SK-N-SH treated with all-trans-retinoic acid at 6 μM for 48 hours (cell line): ENCODE measurements around the gene FPR1.

ENCODE experiments used
- ATAC-seq: fragments of 200-7000 bp; cut with Tn5 transposase; 3 replicates; pipeline ENCODE4 v1.9.1; 2020; ENCODE audit warnings: mild to moderate bottlenecking, moderate library complexity
- ARNTL ChIP-seq: fragments of 450-650 bp; formaldehyde crosslinking; IDR thresholded peaks from 2 replicates; pipeline ENCODE4 v1.5.0; 2020; ENCODE audit warnings: low read depth, mild to moderate bottlenecking, moderate library complexity, borderline replicate concordance
- CSDC2 ChIP-seq: fragments of 250-450 bp; sonication (Bioruptor Pico); IDR thresholded peaks from 2 replicates; pipeline ENCODE4 v1.5.0; 2020; ENCODE audit warnings: mild to moderate bottlenecking, moderate library complexity
- CSRNP3 ChIP-seq: fragments of 250-450 bp; sonication (Bioruptor Pico); IDR thresholded peaks from 2 replicates; pipeline ENCODE4 v1.5.1; 2021; ENCODE audit warnings: mild to moderate bottlenecking, moderate library complexity
- ESRRG ChIP-seq: fragments of 250-450 bp; sonication (Bioruptor Pico); IDR thresholded peaks from 2 replicates; pipeline ENCODE4 v1.6.1; 2021; ENCODE audit warnings: mild to moderate bottlenecking
- GLIS3 ChIP-seq: fragments of 250-450 bp; sonication (Bioruptor Pico); IDR thresholded peaks from 2 replicates; pipeline ENCODE4 v1.5.0; 2020; ENCODE audit warnings: mild to moderate bottlenecking, moderate library complexity
- ISL1 ChIP-seq: fragments of 250-450 bp; sonication (Bioruptor Pico); IDR thresholded peaks from 2 replicates; pipeline ENCODE4 v2.1.2; 2022; ENCODE audit warnings: mild to moderate bottlenecking, moderate library complexity
- OSR1 ChIP-seq: fragments of 250-450 bp; sonication (Bioruptor Pico); IDR thresholded peaks from 2 replicates; pipeline ENCODE4 v1.8.0; 2022; ENCODE audit warnings: moderate library complexity, mild to moderate bottlenecking, inconsistent platforms
- PPARA ChIP-seq: fragments of 250-450 bp; sonication (Bioruptor Pico); IDR thresholded peaks from 2 replicates; pipeline ENCODE4 v1.5.0; 2020; ENCODE audit warnings: mild to moderate bottlenecking, borderline replicate concordance
- RARB ChIP-seq: fragments of 250-450 bp; sonication (Bioruptor Pico); IDR thresholded peaks from 2 replicates; pipeline ENCODE4 v1.8.0; 2021; ENCODE audit warnings: mild to moderate bottlenecking, moderate library complexity
- TCF4 ChIP-seq: fragments of 250-450 bp; sonication (Bioruptor Pico); IDR thresholded peaks from 2 replicates; pipeline ENCODE4 v1.8.0; 2021; ENCODE audit warnings: mild to moderate bottlenecking, moderate library complexity, borderline replicate concordance
- TOX ChIP-seq: fragments of 250-450 bp; sonication (Bioruptor Pico); IDR thresholded peaks from 2 replicates; pipeline ENCODE4 v1.8.0; 2021; ENCODE audit warnings: mild to moderate bottlenecking, moderate library complexity, borderline replicate concordance
- ZC3H10 ChIP-seq: fragments of 250-450 bp; sonication (Bioruptor Pico); IDR thresholded peaks from 2 replicates; pipeline ENCODE4 v1.5.1; 2021; ENCODE audit warnings: mild to moderate bottlenecking, moderate library complexity
- ZFP3 ChIP-seq: fragments of 250-450 bp; sonication (Bioruptor Pico); IDR thresholded peaks from 2 replicates; pipeline ENCODE4 v1.5.0; 2020; ENCODE audit warnings: mild to moderate bottlenecking, moderate library complexity
- ZFP30 ChIP-seq: fragments of 450-650 bp; formaldehyde crosslinking; IDR thresholded peaks from 2 replicates; pipeline ENCODE4 v1.5.0; 2022; ENCODE audit warnings: mild to moderate bottlenecking, moderate library complexity
- ZNF565 ChIP-seq: fragments of 450-650 bp; formaldehyde crosslinking; conservative IDR thresholded peaks from 2 replicates; pipeline ENCODE4 v1.5.0; 2020; ENCODE audit warnings: low read depth, mild to moderate bottlenecking, moderate library complexity
- ZNF8 ChIP-seq: fragments of 450-650 bp; formaldehyde crosslinking; IDR thresholded peaks from 2 replicates; pipeline ENCODE4 v1.5.0; 2020; ENCODE audit warnings: mild to moderate bottlenecking, moderate library complexity
- TF ChIP-seq, protein P1 (sequence below): fragments of 250-450 bp; sonication (Bioruptor Pico); IDR thresholded peaks from 2 replicates; pipeline ENCODE4 v1.8.0; 2021; ENCODE audit warnings: low read depth, mild to moderate bottlenecking, moderate library complexity, borderline replicate concordance
- TF ChIP-seq, protein P2 (sequence below): fragments of 250-450 bp; sonication (Bioruptor Pico); IDR thresholded peaks from 2 replicates; pipeline ENCODE4 v1.8.0; 2020; ENCODE audit warnings: mild to moderate bottlenecking, moderate library complexity, borderline replicate concordance
- TF ChIP-seq, protein P3 (sequence below): fragments of 250-450 bp; sonication (Bioruptor Pico); IDR thresholded peaks from 2 replicates; pipeline ENCODE4 v1.5.0; 2020; ENCODE audit warnings: mild to moderate bottlenecking, moderate library complexity
- TF ChIP-seq, protein P4 (sequence below): fragments of 250-450 bp; sonication (Bioruptor Pico); IDR thresholded peaks from 2 replicates; pipeline ENCODE4 v1.5.1; 2020; ENCODE audit warnings: low read depth, mild to moderate bottlenecking, moderate library complexity

The FPR1 gene

DNA sequence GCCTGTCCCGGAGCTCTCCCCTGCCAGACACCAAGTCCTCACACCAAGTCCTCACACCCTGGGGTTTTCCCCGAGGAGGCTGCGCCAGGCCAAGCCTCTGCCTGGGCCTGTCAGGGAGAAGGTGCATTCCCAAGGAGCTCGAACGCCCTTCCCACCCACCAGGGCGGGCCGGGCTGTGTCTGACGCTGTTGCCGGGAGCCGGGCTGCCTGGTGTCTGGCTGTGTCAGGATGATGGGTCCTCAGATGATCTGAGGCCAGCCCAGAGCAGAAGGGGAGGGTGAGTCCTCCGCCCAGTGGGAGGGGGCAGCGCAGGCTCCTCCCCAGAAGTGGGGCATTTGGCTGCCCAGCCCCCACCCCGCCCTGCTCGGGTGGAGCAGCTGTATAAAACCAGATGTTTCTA, 25.6 kb downstream of the FPR1 start:
- peak; percentile 72 for ATAC-seq

GRCh38 chr19:51724543-51724942, 27.1 kb downstream of the FPR1 start:
- no peak for TF ChIP-seq ZC3H10 (CRISPR knock-in tag)
- no peak for TF ChIP-seq ZNF565 (CRISPR knock-in tag)
- TF ChIP-seq OSR1 (CRISPR knock-in tag), result no peak
- no peak for TF ChIP-seq CSDC2 (CRISPR knock-in tag)
- no peak for TF ChIP-seq RARB (CRISPR knock-in tag)
- no peak for TF ChIP-seq ESRRG
- TF ChIP-seq, protein P1, sequence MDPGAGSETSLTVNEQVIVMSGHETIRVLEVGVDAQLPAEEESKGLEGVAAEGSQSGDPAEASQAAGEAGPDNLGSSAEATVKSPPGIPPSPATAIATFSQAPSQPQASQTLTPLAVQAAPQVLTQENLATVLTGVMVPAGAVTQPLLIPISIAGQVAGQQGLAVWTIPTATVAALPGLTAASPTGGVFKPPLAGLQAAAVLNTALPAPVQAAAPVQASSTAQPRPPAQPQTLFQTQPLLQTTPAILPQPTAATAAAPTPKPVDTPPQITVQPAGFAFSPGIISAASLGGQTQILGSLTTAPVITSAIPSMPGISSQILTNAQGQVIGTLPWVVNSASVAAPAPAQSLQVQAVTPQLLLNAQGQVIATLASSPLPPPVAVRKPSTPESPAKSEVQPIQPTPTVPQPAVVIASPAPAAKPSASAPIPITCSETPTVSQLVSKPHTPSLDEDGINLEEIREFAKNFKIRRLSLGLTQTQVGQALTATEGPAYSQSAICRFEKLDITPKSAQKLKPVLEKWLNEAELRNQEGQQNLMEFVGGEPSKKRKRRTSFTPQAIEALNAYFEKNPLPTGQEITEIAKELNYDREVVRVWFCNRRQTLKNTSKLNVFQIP, result no peak
- TF ChIP-seq TOX, result no peak
- no peak for TF ChIP-seq ZFP3 (CRISPR knock-in tag)
- TF ChIP-seq, protein P2, sequence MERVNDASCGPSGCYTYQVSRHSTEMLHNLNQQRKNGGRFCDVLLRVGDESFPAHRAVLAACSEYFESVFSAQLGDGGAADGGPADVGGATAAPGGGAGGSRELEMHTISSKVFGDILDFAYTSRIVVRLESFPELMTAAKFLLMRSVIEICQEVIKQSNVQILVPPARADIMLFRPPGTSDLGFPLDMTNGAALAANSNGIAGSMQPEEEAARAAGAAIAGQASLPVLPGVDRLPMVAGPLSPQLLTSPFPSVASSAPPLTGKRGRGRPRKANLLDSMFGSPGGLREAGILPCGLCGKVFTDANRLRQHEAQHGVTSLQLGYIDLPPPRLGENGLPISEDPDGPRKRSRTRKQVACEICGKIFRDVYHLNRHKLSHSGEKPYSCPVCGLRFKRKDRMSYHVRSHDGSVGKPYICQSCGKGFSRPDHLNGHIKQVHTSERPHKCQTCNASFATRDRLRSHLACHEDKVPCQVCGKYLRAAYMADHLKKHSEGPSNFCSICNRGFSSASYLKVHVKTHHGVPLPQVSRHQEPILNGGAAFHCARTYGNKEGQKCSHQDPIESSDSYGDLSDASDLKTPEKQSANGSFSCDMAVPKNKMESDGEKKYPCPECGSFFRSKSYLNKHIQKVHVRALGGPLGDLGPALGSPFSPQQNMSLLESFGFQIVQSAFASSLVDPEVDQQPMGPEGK (CRISPR knock-in tag), result no peak
- no peak for TF ChIP-seq ZNF8 (CRISPR knock-in tag)
- no peak for ATAC-seq

More for the DNA sequence above, 25.6 kb downstream of the FPR1 start:
- TF ChIP-seq PPARA (CRISPR knock-in tag) (no peak), ZNF8 (CRISPR knock-in tag) (no peak), ISL1 (no peak), TCF4 (CRISPR knock-in tag) (no peak), ESRRG (no peak), ZFP30 (CRISPR knock-in tag) (no peak), TOX (no peak), ARNTL (no peak), ZFP3 (CRISPR knock-in tag) (no peak)

- ATAC-seq, result no peak
- TF ChIP-seq TOX, result no peak
- no peak for TF ChIP-seq TCF4 (CRISPR knock-in tag)
- no peak for TF ChIP-seq GLIS3
- TF ChIP-seq ISL1, result no peak
- TF ChIP-seq RARB (CRISPR knock-in tag), result no peak
- TF ChIP-seq ZFP30 (CRISPR knock-in tag), result no peak
- TF ChIP-seq, protein P3, sequence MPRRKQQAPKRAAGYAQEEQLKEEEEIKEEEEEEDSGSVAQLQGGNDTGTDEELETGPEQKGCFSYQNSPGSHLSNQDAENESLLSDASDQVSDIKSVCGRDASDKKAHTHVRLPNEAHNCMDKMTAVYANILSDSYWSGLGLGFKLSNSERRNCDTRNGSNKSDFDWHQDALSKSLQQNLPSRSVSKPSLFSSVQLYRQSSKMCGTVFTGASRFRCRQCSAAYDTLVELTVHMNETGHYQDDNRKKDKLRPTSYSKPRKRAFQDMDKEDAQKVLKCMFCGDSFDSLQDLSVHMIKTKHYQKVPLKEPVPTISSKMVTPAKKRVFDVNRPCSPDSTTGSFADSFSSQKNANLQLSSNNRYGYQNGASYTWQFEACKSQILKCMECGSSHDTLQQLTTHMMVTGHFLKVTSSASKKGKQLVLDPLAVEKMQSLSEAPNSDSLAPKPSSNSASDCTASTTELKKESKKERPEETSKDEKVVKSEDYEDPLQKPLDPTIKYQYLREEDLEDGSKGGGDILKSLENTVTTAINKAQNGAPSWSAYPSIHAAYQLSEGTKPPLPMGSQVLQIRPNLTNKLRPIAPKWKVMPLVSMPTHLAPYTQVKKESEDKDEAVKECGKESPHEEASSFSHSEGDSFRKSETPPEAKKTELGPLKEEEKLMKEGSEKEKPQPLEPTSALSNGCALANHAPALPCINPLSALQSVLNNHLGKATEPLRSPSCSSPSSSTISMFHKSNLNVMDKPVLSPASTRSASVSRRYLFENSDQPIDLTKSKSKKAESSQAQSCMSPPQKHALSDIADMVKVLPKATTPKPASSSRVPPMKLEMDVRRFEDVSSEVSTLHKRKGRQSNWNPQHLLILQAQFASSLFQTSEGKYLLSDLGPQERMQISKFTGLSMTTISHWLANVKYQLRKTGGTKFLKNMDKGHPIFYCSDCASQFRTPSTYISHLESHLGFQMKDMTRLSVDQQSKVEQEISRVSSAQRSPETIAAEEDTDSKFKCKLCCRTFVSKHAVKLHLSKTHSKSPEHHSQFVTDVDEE (CRISPR knock-in tag), result no peak
- TF ChIP-seq ARNTL, result no peak
- TF ChIP-seq, all 23 proteins: peak for 0
Measured at GRCh38 chr19:51722492-51722891, 29.2 kb downstream of the FPR1 start.

DNA sequence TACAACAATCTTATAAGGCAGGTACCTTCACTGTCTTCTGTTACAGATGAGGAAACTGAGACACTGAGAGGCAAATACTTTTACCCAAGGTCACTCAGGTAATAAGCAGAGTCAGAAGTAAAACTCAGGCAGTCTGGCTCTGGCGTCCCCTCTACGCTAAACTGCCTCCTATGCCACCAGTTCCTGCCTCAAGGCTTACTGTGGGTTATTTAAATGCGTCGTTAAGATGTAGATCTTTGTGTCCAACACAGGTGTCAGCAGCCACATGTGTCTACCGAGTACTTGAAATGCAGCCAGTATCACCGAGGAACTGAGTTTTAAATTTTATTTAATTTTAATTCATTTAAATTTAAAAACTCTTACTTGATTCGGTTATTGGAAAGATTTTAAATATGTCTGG, 29.8 kb downstream of the FPR1 start:
- ATAC-seq, result no peak
- TF ChIP-seq ZNF8 (CRISPR knock-in tag) (no peak), CSDC2 (CRISPR knock-in tag) (no peak), CSRNP3 (no peak), ESRRG (no peak), PPARA (CRISPR knock-in tag) (no peak)
- TF ChIP-seq, protein P4, sequence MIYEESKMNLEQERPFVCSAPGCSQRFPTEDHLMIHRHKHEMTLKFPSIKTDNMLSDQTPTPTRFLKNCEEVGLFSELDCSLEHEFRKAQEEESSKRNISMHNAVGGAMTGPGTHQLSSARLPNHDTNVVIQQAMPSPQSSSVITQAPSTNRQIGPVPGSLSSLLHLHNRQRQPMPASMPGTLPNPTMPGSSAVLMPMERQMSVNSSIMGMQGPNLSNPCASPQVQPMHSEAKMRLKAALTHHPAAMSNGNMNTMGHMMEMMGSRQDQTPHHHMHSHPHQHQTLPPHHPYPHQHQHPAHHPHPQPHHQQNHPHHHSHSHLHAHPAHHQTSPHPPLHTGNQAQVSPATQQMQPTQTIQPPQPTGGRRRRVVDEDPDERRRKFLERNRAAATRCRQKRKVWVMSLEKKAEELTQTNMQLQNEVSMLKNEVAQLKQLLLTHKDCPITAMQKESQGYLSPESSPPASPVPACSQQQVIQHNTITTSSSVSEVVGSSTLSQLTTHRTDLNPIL (CRISPR knock-in tag), result no peak
- TF ChIP-seq, protein P1, result no peak
